Liver (tissue), 9 donors: ENCODE measurements around the gene C1QA. TPM values are rescaled to one million over a fixed set of nuclear protein-coding genes. Genes with fewer than 3 reads are reported as not detected.

Experiments
- DNase-seq: peaks from one replicate; pipeline ENCODE4 v3.0.0-alpha.2; 2017; ENCODE audit warnings: low spot score
- H3K27ac ChIP-seq, 2 donors: one replicate each; pipeline ENCODE4 v1.7.0; 2013; ENCODE audit warnings: inconsistent platforms in 2 of 2, low read length in 2 of 2, control low read depth in 1 of 2, low read depth in 1 of 2, mild to moderate bottlenecking in 1 of 2
- H3K27me3 ChIP-seq, 4 donors: one replicate each; pipeline versions ENCODE4 v1.6.1 to v1.7.0; 2013; ENCODE audit warnings: low read length in 3 of 4, inconsistent platforms in 1 of 4, mild to moderate bottlenecking in 1 of 4, moderate library complexity in 1 of 4; ENCODE audit not compliant: control insufficient read depth in 4 of 4, insufficient read depth in 4 of 4
- H3K36me3 ChIP-seq, 4 donors: one replicate each; pipeline versions ENCODE4 v1.6.1 to v1.7.0; 2013; ENCODE audit warnings: low read length in 3 of 4, mild to moderate bottlenecking in 3 of 4, low read depth in 1 of 4, moderate library complexity in 1 of 4; ENCODE audit not compliant: control insufficient read depth in 4 of 4, insufficient read depth in 3 of 4
- H3K4me1 ChIP-seq, 4 donors: one replicate each; pipeline versions ENCODE4 v1.6.1 to v1.7.0; 2013; ENCODE audit warnings: low read length in 3 of 4, mild to moderate bottlenecking in 3 of 4, moderate library complexity in 1 of 4; ENCODE audit not compliant: control insufficient read depth in 4 of 4, insufficient read depth in 4 of 4
- H3K4me3 ChIP-seq, 3 donors: one replicate each; pipeline versions ENCODE4 v1.6.1 to v1.7.0; 2013; ENCODE audit warnings: low read length in 3 of 3, control low read depth in 1 of 3, low read depth in 1 of 3, mild to moderate bottlenecking in 1 of 3
- H3K9ac ChIP-seq, 2 donors: one replicate each; pipeline ENCODE4 v1.7.0; 2013; ENCODE audit warnings: low read length in 2 of 2, mild to moderate bottlenecking in 2 of 2, moderate library complexity in 2 of 2, control low read depth in 1 of 2, low read depth in 1 of 2
- H3K9me3 ChIP-seq, 4 donors: one replicate each; pipeline versions ENCODE4 v1.6.1 to v1.7.0; 2013; ENCODE audit warnings: low read length in 3 of 4; ENCODE audit not compliant: control insufficient read depth in 4 of 4
- ATF3 ChIP-seq: IDR thresholded peaks from 2 replicates; pipeline ENCODE4 v1.6.1; 2016; ENCODE audit warnings: antibody characterized with exemption
- CTCF ChIP-seq: fragments of 150-350 bp; IDR thresholded peaks from 2 replicates; pipeline ENCODE4 v1.5.1; 2017; ENCODE audit warnings: improper control_type of control experiment, low read depth, low read length; ENCODE audit not compliant: missing input control
- EGR1 ChIP-seq, 2 donors: IDR thresholded peaks; 2 replicates each; pipeline ENCODE4 v1.6.1; 2016 to 2018; ENCODE audit warnings: antibody characterized with exemption in 2 of 2, low read depth in 2 of 2
- FOXA1 ChIP-seq: IDR thresholded peaks from 2 replicates; pipeline ENCODE4 v1.6.1; 2016; ENCODE audit warnings: antibody characterized with exemption
- FOXA2 ChIP-seq: IDR thresholded peaks from 2 replicates; pipeline ENCODE4 v1.6.1; 2016; ENCODE audit warnings: antibody characterized with exemption
- GABPA ChIP-seq, 2 donors: IDR thresholded peaks in 1 of 2; conservative IDR thresholded peaks in 1 of 2; 2 replicates each; pipeline ENCODE4 v1.6.1; 2016; ENCODE audit warnings: antibody characterized with exemption in 2 of 2, mild to moderate bottlenecking in 1 of 2, moderate library complexity in 1 of 2
- HNF4A ChIP-seq, 2 donors: conservative IDR thresholded peaks; 2 replicates each; pipeline ENCODE4 v1.6.1; 2016; ENCODE audit warnings: antibody characterized with exemption in 2 of 2, mild to moderate bottlenecking in 2 of 2
- HNF4G ChIP-seq: IDR thresholded peaks from 2 replicates; pipeline ENCODE4 v1.6.1; 2016; ENCODE audit warnings: antibody characterized with exemption
- JUND ChIP-seq, 2 donors: IDR thresholded peaks; 2 replicates each; pipeline ENCODE4 v1.6.1; 2016; ENCODE audit warnings: antibody characterized with exemption in 2 of 2
- MAX ChIP-seq: IDR thresholded peaks from 2 replicates; pipeline ENCODE4 v1.6.1; 2016; ENCODE audit warnings: antibody characterized with exemption
- NR2F2 ChIP-seq: IDR thresholded peaks from 2 replicates; pipeline ENCODE4 v1.6.1; 2016; ENCODE audit warnings: antibody characterized with exemption
- RAD21 ChIP-seq, 2 donors: IDR thresholded peaks; 2 replicates each; pipeline ENCODE4 v1.6.1; 2016; ENCODE audit warnings: antibody characterized with exemption in 2 of 2, mild to moderate bottlenecking in 2 of 2
- REST ChIP-seq: IDR thresholded peaks from 2 replicates; pipeline ENCODE4 v1.6.1; 2016; ENCODE audit warnings: antibody characterized with exemption, mild to moderate bottlenecking
- RXRA ChIP-seq, 2 donors: IDR thresholded peaks; 2 replicates each; pipeline ENCODE4 v1.6.1; 2017 to 2018; ENCODE audit warnings: antibody characterized with exemption in 2 of 2, mild to moderate bottlenecking in 1 of 2
- SP1 ChIP-seq: IDR thresholded peaks from 2 replicates; pipeline ENCODE4 v1.6.1; 2018; ENCODE audit warnings: antibody characterized with exemption, mild to moderate bottlenecking
- TAF1 ChIP-seq: conservative IDR thresholded peaks from 2 replicates; pipeline ENCODE4 v1.6.1; 2016; ENCODE audit warnings: antibody characterized with exemption, mild to moderate bottlenecking
- YY1 ChIP-seq: IDR thresholded peaks from 2 replicates; pipeline ENCODE4 v1.6.1; 2016; ENCODE audit warnings: antibody characterized with exemption, mild to moderate bottlenecking
- ZBTB33 ChIP-seq: IDR thresholded peaks from 2 replicates; pipeline ENCODE4 v1.6.1; 2016; ENCODE audit warnings: antibody characterized with exemption
- WGBS: extraction: QIAGEN DNeasy Blood & Tissue Kit; methylation state at CpG from one replicate; pipeline ENCODE4 v1.1.7; 2013; 5-methylcytosine and 5-hydroxymethylcytosine counted together
- polyA plus RNA-seq, 2 donors: library from polyadenylated mRNA; stranded (reverse) in 1 of 2; unstranded in 1 of 2; fragments of 200-250 nt in 1 of 2; fragments of >200 nt in 1 of 2; fragmentation: Nextera tagmentation in 1 of 2; extraction: Ambion mirVana in 1 of 2; gene quantifications; one replicate each; pipeline versions ENCODE4 v1.2.1 to v1.2.3, GENCODE V29; 2013 to 2015
- total RNA-seq, 2 donors: library from RNA; depleted of rRNA; stranded (reverse); fragments of >200 nt; gene quantifications; one replicate each; pipeline ENCODE4 v1.2.3, GENCODE V29; 2014
- donor health status: healthy.
- donor health status: healthy.
- donor health status: healthy.
- donor health status: healthy.
- donor health status: healthy.

C1QA gene
- total and polyA plus RNA-seq, 4 donors: 73.0 to 243 (median 94.6) TPM

GRCh38 chr1:22628698-22629444, 7.6 kb upstream of the C1QA start (continued):
- no peak for TF ChIP-seq ATF3
- TF ChIP-seq RAD21 (IDR thresholded peaks at IDR 0.05): no peak
- no peak for TF ChIP-seq MAX
- no peak for TF ChIP-seq HNF4G

- H3K9ac ChIP-seq: no peak overlapping the region
- no peaks in the 10 kb centered on the region for H3K4me1 ChIP-seq
- no peaks in the 10 kb centered on the region for H3K36me3 ChIP-seq
- 43% methylated on average over 2 of the region's 2 CpGs for WGBS
- TF ChIP-seq REST (no peak), FOXA2 (no peak), ZBTB33 (no peak), JUND (IDR thresholded peaks at IDR 0.05) (no peak), RAD21 (IDR thresholded peaks at IDR 0.05) (no peak), RXRA (IDR thresholded peaks at IDR 0.05) (no peak)
- no peaks in the 10 kb centered on the region for H3K9me3 ChIP-seq
- no peak for DNase-seq
- H3K27me3 ChIP-seq: peaks cover 0 to 13% (median 5%) of the 10 kb centered on the region in 4 donors
- H3K4me3 ChIP-seq: no peak overlapping the region
- no peak overlapping the region for H3K27ac ChIP-seq
Observed at GRCh38 chr1:22629886-22630285, 6.5 kb upstream of the C1QA start.

GRCh38 chr1:22633697-22634463, 2.5 kb upstream of the C1QA start:
- H3K27me3 ChIP-seq: no peaks in the 10 kb centered on the region
- DNase-seq: no peak
- no peak overlapping the region for H3K9ac ChIP-seq
- TF ChIP-seq FOXA2: no peak
- no peak for TF ChIP-seq CTCF
- TF ChIP-seq GABPA (IDR thresholded peaks at IDR 0.05 in 1 of 2, conservative IDR thresholded peaks at IDR 0.05 in 1 of 2): no peak
- no peak for TF ChIP-seq JUND (IDR thresholded peaks at IDR 0.05)
- TF ChIP-seq HNF4A (conservative IDR thresholded peaks at IDR 0.05): no peak
- TF ChIP-seq ZBTB33: no peak
- TF ChIP-seq RXRA (IDR thresholded peaks at IDR 0.05): no peak
- TF ChIP-seq TAF1: no peak
- no peak for TF ChIP-seq YY1
- no peak for TF ChIP-seq RAD21 (IDR thresholded peaks at IDR 0.05)
- TF ChIP-seq HNF4G: no peak
- no peak for TF ChIP-seq EGR1 (IDR thresholded peaks at IDR 0.05; ENCODE audit: low read depth in 2 of 2)
- no peak for TF ChIP-seq NR2F2
- TF ChIP-seq FOXA1: no peak
- TF ChIP-seq SP1: no peak
- no peak overlapping the region for H3K27ac ChIP-seq
- H3K9me3 ChIP-seq: no peaks in the 10 kb centered on the region
- WGBS: 80% methylated on average over 10 of the region's 10 CpGs
- H3K4me1 ChIP-seq: no peaks in the 10 kb centered on the region
- no peaks in the 10 kb centered on the region for H3K36me3 ChIP-seq
- H3K4me3 ChIP-seq: no peak overlapping the region
